ENCODE results near the gene RBM25. TPM values are rescaled to one million over a fixed set of nuclear protein-coding genes. Genes with fewer than 3 reads are reported as not detected.
A peak's percentile ranks its signal among the peaks of the same experiment; 100 is the strongest.

Gene RBM25
- total RNA-seq, 1 experiment from 2014 or later = 107 TPM

DNA sequence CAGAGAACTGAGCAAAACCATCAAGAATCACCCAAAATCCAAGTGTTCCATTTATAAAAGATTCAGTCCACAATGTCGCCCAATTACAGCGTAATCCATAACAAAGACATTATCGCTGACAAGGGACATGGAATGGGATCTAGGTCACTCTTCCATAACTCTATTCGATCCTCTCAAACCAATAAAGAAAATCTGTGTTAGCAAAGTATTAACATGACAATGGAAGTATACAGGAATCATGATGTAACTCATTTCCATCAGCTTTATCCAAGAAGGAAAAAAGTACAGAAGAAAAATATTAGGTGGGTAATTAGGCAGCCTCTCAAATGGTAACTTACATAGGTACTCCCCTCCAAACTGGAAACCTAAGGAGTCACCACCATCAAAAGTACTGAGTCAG is 36.3 kb upstream of the RBM25 start:
- CTCF ChIA-PET = no interaction called here
- Mint-ChIP-seq H3K4me1 (ENCODE audit: insufficient read depth, unreplicated experiment) (peaks cover 28% of the 10 kb centered on the region), H3K9me3 (ENCODE audit: unreplicated experiment) (no peaks in the 10 kb centered on the region), H3K27me3 (ENCODE audit: insufficient read depth, unreplicated experiment) (no peaks in the 10 kb centered on the region), H3K4me3 (ENCODE audit: unreplicated experiment) (peak overlapping the region; percentile 26), H3K36me3 (ENCODE audit: insufficient read depth, unreplicated experiment) (peaks cover 66% of the 10 kb centered on the region), H3K27ac (ENCODE audit: low read depth, unreplicated experiment) (no peak overlapping the region)
- DNase-seq (ENCODE audit: unreplicated experiment) = no peak
- intact Hi-C loops (cut with micrococcal nuclease) = no loop called here
- BruUV-seq (replicated peaks) = no TSS peak
- POLR2A ChIA-PET = interaction anchor here (1.8 kb wide), 1 partner anchor 36 kb away, joined by 7 read pairs; the partner anchor contains the start of gene RBM25
- TF ChIP-seq, protein P1, sequence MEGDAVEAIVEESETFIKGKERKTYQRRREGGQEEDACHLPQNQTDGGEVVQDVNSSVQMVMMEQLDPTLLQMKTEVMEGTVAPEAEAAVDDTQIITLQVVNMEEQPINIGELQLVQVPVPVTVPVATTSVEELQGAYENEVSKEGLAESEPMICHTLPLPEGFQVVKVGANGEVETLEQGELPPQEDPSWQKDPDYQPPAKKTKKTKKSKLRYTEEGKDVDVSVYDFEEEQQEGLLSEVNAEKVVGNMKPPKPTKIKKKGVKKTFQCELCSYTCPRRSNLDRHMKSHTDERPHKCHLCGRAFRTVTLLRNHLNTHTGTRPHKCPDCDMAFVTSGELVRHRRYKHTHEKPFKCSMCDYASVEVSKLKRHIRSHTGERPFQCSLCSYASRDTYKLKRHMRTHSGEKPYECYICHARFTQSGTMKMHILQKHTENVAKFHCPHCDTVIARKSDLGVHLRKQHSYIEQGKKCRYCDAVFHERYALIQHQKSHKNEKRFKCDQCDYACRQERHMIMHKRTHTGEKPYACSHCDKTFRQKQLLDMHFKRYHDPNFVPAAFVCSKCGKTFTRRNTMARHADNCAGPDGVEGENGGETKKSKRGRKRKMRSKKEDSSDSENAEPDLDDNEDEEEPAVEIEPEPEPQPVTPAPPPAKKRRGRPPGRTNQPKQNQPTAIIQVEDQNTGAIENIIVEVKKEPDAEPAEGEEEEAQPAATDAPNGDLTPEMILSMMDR (IDR thresholded peaks at IDR 0.05; ENCODE audit: unreplicated experiment) = no peak

DNA sequence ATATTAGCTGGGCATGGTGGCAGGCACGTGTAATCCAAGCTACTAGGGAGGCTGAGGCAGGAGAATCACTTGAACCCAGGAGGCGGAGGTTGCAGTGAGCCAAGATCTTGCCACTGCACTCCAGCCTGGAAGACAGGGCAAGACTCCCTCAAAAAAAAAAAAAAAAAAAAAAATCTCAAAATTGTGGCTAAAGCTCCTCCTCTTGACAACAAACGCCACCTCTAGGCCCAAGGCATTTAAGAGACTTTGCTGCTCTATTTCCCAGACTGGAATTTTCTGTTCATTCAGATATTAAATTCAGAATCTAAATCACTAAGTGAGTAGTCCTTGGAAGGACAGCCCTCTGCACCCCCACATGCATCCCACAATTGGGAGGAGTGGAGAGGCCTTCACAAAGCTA is 32.8 kb upstream of the RBM25 start:
- CTCF ChIA-PET = interaction anchor here (0.7 to 1.0 kb wide), 2 partner anchors 62 to 361 kb away, joined by 3 to 4 read pairs; no protein-coding TSS in a partner anchor
- Mint-ChIP-seq H3K36me3 (ENCODE audit: insufficient read depth, unreplicated experiment) (peaks cover 31% of the 10 kb centered on the region), H3K27ac (ENCODE audit: low read depth, unreplicated experiment) (peak overlapping the region; percentile 98), H3K4me1 (ENCODE audit: insufficient read depth, unreplicated experiment) (peaks cover 23% of the 10 kb centered on the region), H3K9me3 (ENCODE audit: unreplicated experiment) (no peaks in the 10 kb centered on the region), H3K27me3 (ENCODE audit: insufficient read depth, unreplicated experiment) (no peaks in the 10 kb centered on the region), H3K4me3 (ENCODE audit: unreplicated experiment) (peak overlapping the region; percentile 96)
- TF ChIP-seq, protein P1 (IDR thresholded peaks at IDR 0.05; ENCODE audit: unreplicated experiment) = no peak
- no peak for DNase-seq (ENCODE audit: unreplicated experiment)
- BruUV-seq (replicated peaks) = no TSS peak
- intact Hi-C loops (cut with micrococcal nuclease) = no loop called here
- POLR2A ChIA-PET = interaction anchor here (0.6 to 7.0 kb wide), 8 partner anchors 12 to 429 kb away, joined by 3 to 139 read pairs (median 4); partner anchors contain the start of gene RBM25

DNA sequence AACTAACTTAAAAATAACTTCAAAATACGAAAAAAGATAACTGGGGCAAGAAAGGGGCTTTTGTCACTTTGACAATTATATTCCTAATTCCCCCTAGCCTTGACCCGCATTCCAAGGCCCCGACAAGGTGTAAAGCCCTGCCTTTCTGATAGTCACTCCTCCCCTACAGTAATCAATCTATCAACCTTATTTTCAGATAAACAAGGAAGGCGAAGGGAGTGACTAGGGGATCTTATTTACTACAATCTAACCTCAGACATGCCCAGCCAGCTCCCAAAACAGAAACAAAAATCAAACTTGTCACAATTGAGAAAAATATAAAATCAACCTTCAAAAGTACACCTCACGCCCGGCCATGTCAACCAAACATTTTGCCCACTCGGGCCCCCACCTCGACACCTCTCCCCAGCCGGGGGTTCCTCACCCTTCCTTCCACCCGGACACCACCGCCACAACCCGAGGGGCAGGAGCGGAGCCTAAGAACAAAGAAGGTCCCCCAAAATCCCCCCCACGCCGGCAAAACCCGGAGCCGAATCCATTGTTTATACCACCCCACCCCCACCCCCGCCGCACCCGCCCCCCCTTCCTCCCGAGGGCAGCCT is 32.0 kb upstream of the RBM25 start:
- Mint-ChIP-seq H3K4me3 (ENCODE audit: unreplicated experiment) (peak overlapping the region; percentile 96), H3K4me1 (ENCODE audit: insufficient read depth, unreplicated experiment) (peaks cover 23% of the 10 kb centered on the region), H3K9me3 (ENCODE audit: unreplicated experiment) (no peaks in the 10 kb centered on the region), H3K27me3 (ENCODE audit: insufficient read depth, unreplicated experiment) (no peaks in the 10 kb centered on the region), H3K27ac (ENCODE audit: low read depth, unreplicated experiment) (peak overlapping the region; percentile 98), H3K36me3 (ENCODE audit: insufficient read depth, unreplicated experiment) (peaks cover 30% of the 10 kb centered on the region)
- DNase-seq (ENCODE audit: unreplicated experiment) = no peak
- TF ChIP-seq, protein P1 (IDR thresholded peaks at IDR 0.05; ENCODE audit: unreplicated experiment) = no peak
- POLR2A ChIA-PET = interaction anchor here (0.6 to 7.0 kb wide), 18 partner anchors 11 to 638 kb away, joined by 3 to 139 read pairs (median 4); partner anchors contain the start of genes DCAF4, PSEN1 and RBM25
- TSS peak; percentile 50 for BruUV-seq (replicated peaks)
- intact Hi-C loops (cut with micrococcal nuclease) = no loop called here
- CTCF ChIA-PET = interaction anchor here (0.6 to 1.0 kb wide), 2 partner anchors 63 to 476 kb away, joined by 3 to 4 read pairs; no protein-coding TSS in a partner anchor

DNA sequence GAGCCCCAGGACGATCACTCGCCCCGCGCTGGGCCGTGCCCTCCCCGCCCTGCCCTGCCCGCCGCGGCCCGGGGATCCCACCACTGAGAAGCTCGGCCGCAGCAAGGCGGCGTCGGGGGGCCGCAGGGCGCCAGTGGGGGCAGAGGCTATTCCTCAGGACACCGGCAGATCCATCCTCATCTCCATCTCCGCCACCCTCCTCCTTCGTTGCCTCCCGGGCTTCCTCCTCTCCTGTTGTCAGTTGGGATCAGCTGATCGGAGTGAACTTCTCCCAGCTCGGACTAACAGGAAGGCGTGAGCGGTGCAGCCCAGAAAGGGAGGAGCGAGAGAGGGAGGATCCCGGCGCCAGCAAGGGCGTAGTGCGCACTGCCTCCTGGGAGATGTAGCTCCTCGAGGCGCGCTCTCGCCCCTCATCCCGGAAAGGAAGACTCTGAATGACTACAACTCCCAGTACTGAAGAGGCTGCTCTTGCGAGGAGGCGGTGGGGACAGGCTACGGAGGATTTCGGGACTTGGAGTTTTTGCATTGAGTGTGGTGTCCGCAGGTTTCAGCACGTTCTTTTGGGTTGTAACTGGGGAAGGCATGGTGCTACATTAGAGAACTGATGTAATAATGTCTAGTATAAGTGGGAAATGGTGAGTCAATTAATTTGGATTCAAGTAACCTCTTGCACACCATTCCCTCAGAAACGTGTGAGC is 31.3 kb upstream of the RBM25 start, which contains the start of gene ZFYVE1:
ZFYVE1 (minus strand) TSS at position 262 of the 698 bp plus-strand sequence. CDS start 2,598 bp downstream, outside the sequence.
- intact Hi-C loops (cut with micrococcal nuclease) = loop anchor here (1.0 kb wide), 1 partner anchor 31 kb away; the partner anchor contains the start of gene RBM25
- Mint-ChIP-seq H3K4me3 (ENCODE audit: unreplicated experiment) (peak within 1 kb of the TSS; percentile 96), H3K4me1 (ENCODE audit: insufficient read depth, unreplicated experiment) (peaks cover 19% of the 10 kb centered on the region), H3K9me3 (ENCODE audit: unreplicated experiment) (no peaks in the 10 kb centered on the region), H3K27ac (ENCODE audit: low read depth, unreplicated experiment) (peak within 1 kb of the TSS; percentile 98), H3K27me3 (ENCODE audit: insufficient read depth, unreplicated experiment) (no peaks in the 10 kb centered on the region), H3K36me3 (ENCODE audit: insufficient read depth, unreplicated experiment) (peaks cover 24% of the 10 kb centered on the region)
- ChIA-PET POLR2A (interaction anchor here (0.6 to 7.0 kb wide), 16 partner anchors 10 to 637 kb away, joined by 3 to 139 read pairs (median 4); partner anchors contain the start of genes DCAF4, PSEN1, RBM25 and RIOX1), CTCF (interaction anchor here (0.6 kb wide), 2 partner anchors 476 to 1304 kb away, joined by 3 read pairs; no protein-coding TSS in a partner anchor)
- no TSS peak for BruUV-seq (replicated peaks)
- TF ChIP-seq, protein P1 (IDR thresholded peaks at IDR 0.05; ENCODE audit: unreplicated experiment) = no peak
- peak; percentile 99 for DNase-seq (ENCODE audit: unreplicated experiment)

Measured in MCF 10A (cell line).